ENCODE measurements around the gene ANKRA2. TPM values are rescaled to one million over a fixed set of nuclear protein-coding genes. Genes with fewer than 3 reads are reported as not detected.

Gene ANKRA2, protein sequence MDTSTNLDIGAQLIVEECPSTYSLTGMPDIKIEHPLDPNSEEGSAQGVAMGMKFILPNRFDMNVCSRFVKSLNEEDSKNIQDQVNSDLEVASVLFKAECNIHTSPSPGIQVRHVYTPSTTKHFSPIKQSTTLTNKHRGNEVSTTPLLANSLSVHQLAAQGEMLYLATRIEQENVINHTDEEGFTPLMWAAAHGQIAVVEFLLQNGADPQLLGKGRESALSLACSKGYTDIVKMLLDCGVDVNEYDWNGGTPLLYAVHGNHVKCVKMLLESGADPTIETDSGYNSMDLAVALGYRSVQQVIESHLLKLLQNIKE
- 10 to 100 TPM; 25.7 to 57.8 (median 27.6) TPM for total RNA-seq

DNA sequence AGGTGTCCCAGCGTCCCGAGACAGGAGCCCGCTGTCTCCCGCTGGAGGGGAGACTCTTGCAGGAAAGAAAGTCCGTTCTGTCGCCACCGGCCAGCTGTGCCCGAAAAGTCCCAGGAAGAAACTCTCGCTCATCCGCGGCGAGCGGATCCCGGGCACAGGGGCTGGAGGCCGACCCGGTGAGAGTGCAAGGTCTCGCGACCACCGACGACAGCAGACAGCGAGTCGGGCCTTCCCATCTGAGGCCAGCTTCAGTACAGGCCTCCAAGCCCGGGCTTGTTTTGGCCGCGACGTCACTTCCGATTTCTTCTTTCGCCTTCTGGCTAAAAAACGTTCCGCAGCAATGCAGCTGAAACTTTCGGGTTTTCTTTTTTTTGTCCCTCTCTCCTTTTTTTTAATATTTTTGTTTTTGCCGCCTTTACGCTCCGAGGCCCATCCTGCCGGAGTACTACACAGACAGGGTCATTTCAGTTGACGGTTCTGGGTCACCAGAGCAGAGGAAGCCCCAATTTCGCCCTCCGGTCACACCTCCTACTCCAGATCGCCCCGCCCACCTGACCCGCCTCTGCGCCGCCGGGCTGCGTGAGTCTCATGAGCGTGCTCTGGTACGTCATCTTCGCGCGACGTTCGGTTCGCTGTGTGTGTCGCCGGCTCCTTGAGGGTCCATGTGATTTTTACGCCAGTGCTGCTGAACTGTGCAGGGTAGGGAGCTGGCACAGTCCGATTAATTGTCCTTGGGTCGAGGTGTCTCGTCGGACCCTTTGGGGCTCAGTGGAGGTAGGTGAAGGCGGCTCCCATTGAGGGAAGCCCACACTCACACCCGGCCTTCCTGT is at the start of gene ANKRA2, which contains the start of gene UTP15:
TSS of gene ANKRA2 (minus strand) at position 501 of the 830 bp plus-strand sequence. CDS start 2,758 bp downstream, outside the sequence.
TSS of gene UTP15 (plus strand) at position 605 of the 830 bp plus-strand sequence. CDS start 1,602 bp downstream, outside the sequence.
- peak; percentile 100 for DNase-seq
- no peaks in the 10 kb centered on the region for H3K9me3 ChIP-seq
- peak in 1 of 2 donors; percentile 19 for TF ChIP-seq POLR2A (IDR thresholded peaks at IDR 0.05)
- TF ChIP-seq, protein P1, sequence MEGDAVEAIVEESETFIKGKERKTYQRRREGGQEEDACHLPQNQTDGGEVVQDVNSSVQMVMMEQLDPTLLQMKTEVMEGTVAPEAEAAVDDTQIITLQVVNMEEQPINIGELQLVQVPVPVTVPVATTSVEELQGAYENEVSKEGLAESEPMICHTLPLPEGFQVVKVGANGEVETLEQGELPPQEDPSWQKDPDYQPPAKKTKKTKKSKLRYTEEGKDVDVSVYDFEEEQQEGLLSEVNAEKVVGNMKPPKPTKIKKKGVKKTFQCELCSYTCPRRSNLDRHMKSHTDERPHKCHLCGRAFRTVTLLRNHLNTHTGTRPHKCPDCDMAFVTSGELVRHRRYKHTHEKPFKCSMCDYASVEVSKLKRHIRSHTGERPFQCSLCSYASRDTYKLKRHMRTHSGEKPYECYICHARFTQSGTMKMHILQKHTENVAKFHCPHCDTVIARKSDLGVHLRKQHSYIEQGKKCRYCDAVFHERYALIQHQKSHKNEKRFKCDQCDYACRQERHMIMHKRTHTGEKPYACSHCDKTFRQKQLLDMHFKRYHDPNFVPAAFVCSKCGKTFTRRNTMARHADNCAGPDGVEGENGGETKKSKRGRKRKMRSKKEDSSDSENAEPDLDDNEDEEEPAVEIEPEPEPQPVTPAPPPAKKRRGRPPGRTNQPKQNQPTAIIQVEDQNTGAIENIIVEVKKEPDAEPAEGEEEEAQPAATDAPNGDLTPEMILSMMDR (IDR thresholded peaks at IDR 0.05): no peak
- peaks cover 0 to 27% (median 10%) of the 10 kb centered on the region in 4 donors for H3K4me1 ChIP-seq
- no peaks in the 10 kb centered on the region for H3K27me3 ChIP-seq
- H3K27ac ChIP-seq: peak within 1 kb of the TSS; percentile 85 to 91 (median 89)
- H3K4me3 ChIP-seq: peak within 1 kb of the TSS; percentile 60 to 86 (median 75)
- peaks cover 0 to 30% (median 0%) of the 10 kb centered on the region in 3 donors for H3K36me3 ChIP-seq

DNA sequence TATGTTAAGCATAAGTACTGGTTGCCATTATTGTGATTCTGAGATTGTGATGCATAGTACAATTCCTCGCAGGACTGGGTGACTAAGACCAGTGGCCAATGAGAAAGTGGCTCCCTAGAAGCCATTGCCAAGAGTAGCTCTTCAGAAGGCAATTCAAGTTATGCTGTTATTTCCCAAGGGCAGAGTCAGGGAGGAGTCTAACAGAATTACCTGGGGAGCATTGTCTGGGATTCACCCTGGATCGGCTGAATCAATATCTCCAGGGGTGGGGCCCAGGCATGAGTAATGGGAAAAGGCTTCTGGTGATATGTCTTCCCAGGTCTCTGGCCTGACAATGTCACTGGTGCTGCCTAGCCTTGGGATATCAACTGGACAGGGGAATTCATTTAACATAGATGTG is 49.6 kb upstream of the ANKRA2 start:
- TF ChIP-seq POLR2A (IDR thresholded peaks at IDR 0.05): no peak
- TF ChIP-seq, protein P1 (IDR thresholded peaks at IDR 0.05): no peak
- Histone ChIP-seq H3K27ac (no peak overlapping the region), H3K9me3 (no peaks in the 10 kb centered on the region), H3K36me3 (no peaks in the 10 kb centered on the region), H3K4me1 (peaks cover 0 to 5% (median 0%) of the 10 kb centered on the region in 4 donors), H3K27me3 (no peaks in the 10 kb centered on the region), H3K4me3 (no peak overlapping the region)
- peak in 2 of 3 donors; percentile 63 to 78 for DNase-seq

DNA sequence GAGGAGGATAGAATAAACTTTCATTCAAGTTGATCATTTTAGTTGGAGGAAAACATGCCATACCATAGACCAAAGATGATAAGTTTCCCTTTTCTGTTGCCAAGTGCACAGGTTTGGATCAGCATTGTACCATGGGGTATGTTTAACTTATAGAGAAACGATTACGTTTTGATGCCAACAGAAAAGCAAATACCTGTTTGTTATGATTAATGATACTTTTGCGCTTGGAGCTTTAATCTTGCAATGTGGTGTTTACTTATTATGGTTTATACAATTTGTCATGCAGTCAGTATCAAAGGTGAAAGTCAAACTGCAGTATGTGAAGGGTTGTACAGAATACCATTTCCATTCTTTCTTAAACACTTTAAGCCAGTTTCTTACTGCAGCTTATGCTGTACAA is 47.4 kb upstream of the ANKRA2 start:
- H3K27me3 ChIP-seq: no peaks in the 10 kb centered on the region
- no peaks in the 10 kb centered on the region for H3K9me3 ChIP-seq
- H3K4me3 ChIP-seq: no peak overlapping the region
- TF ChIP-seq POLR2A (IDR thresholded peaks at IDR 0.05): no peak
- TF ChIP-seq, protein P1 (IDR thresholded peaks at IDR 0.05): no peak
- no peaks in the 10 kb centered on the region for H3K36me3 ChIP-seq
- no peak for DNase-seq
- peaks cover 0 to 5% (median 0%) of the 10 kb centered on the region in 4 donors for H3K4me1 ChIP-seq
- no peak overlapping the region for H3K27ac ChIP-seq

DNA sequence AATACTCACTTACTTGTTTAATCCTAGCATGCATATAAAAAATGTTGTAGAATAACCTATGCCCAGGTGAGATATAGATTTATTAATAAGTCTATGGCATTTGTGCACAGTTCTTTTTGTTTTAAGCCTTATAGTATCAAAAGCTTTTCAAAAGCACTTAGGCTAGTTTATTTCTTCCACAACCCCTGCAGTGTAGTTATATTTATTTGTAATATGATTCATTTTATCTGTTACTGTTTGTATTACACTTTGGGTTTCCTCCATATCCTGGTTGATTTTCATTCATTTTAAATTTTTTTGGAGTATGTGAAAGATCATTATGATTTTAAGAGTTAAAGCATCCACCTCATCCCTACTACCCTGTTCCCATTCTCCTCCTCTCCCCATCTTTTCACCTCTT is 41.8 kb upstream of the ANKRA2 start:
- TF ChIP-seq POLR2A (IDR thresholded peaks at IDR 0.05): no peak
- TF ChIP-seq, protein P1 (IDR thresholded peaks at IDR 0.05): no peak
- DNase-seq: no peak
- no peak overlapping the region for H3K4me3 ChIP-seq

DNA sequence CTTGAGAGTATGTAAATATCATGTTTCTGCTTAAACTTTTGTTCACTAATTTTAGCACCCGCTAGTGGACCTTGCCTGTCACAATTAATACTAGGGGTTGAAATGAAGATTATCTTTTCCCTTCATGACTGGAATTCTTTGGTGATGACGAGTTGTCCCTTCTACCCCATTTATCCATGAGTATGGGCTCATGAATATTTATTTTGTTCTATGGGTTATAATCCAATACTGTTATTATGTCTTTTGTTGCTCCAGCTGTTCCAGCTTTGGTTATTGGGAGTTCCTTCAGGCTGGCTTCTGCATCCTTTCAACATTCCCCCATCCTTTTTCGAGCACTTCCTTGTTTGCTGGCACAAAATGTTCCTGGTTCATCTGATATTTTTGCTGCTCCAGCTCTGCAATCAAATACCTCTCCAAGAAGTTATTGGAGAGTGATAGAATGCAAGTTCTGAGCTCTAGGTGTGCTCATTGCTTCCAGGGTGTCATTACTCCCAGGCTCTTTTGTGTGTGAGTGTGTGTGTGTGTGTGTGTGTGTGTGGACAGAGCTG is 40.8 kb upstream of the ANKRA2 start:
- Histone ChIP-seq H3K4me1 (no peaks in the 10 kb centered on the region), H3K27me3 (no peaks in the 10 kb centered on the region), H3K27ac (no peak overlapping the region), H3K9me3 (peaks cover 0 to 4% (median 0%) of the 10 kb centered on the region in 4 donors), H3K4me3 (no peak overlapping the region), H3K36me3 (no peaks in the 10 kb centered on the region)
- TF ChIP-seq, protein P1 (IDR thresholded peaks at IDR 0.05): no peak
- TF ChIP-seq POLR2A (IDR thresholded peaks at IDR 0.05): no peak
- no peak for DNase-seq

More for the DNA sequence above, 41.8 kb upstream of the ANKRA2 start:
- Histone ChIP-seq H3K4me1 (no peaks in the 10 kb centered on the region), H3K27me3 (no peaks in the 10 kb centered on the region), H3K27ac (no peak overlapping the region), H3K36me3 (no peaks in the 10 kb centered on the region), H3K9me3 (no peaks in the 10 kb centered on the region)

Data from Peyer's patch (tissue), 4 donors.